ENCODE data around the gene FAM177B. TPM values are rescaled to one million over a fixed set of nuclear protein-coding genes. Genes with fewer than 3 reads are reported as not detected.
"Not testable (repeated sequence)": the region's sequence is repeated elsewhere in the genome, so short reads cannot be mapped to it uniquely, and the experiment has no call there.

The FAM177B gene
- total RNA-seq, 1 experiment from 2014 or later: not detected

DNA sequence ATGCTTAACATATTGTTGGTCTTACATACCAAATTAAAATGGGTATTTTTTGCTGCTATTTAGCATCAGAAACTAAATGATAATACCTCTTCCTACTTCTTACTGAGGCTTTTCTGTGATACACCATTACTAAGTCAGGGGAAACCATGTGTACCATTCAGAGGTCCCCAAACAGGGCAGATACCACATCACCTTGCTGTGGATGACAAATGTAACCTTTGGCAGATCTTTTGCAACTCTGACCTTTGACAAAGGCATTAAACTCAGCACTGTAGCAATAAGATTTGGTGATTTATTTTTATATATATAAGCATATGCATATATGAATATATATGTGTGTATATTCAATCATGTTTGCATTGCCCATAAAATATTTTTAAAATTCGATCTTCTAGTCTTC, 2.9 kb downstream of the FAM177B start:
- no TSS peak for BruUV-seq (replicated peaks)
- Mint-ChIP-seq H3K36me3 (ENCODE audit: insufficient read depth, unreplicated experiment) (no peaks in the 10 kb centered on the region), H3K4me1 (ENCODE audit: low read depth, unreplicated experiment) (no peaks in the 10 kb centered on the region), H3K9me3 (ENCODE audit: low read depth, unreplicated experiment) (no peaks in the 10 kb centered on the region), H3K4me3 (ENCODE audit: low read depth, unreplicated experiment) (no peak overlapping the region), H3K27ac (ENCODE audit: unreplicated experiment) (no peak overlapping the region), H3K27me3 (ENCODE audit: unreplicated experiment) (no peaks in the 10 kb centered on the region)
- DNase-seq: no peak
- CTCF ChIA-PET: interaction anchor here (0.5 to 1.0 kb wide), 3 partner anchors 341 to 1717 kb away, joined by 3 to 4 read pairs (median 3); no protein-coding TSS in a partner anchor
- TF ChIP-seq, protein P1, sequence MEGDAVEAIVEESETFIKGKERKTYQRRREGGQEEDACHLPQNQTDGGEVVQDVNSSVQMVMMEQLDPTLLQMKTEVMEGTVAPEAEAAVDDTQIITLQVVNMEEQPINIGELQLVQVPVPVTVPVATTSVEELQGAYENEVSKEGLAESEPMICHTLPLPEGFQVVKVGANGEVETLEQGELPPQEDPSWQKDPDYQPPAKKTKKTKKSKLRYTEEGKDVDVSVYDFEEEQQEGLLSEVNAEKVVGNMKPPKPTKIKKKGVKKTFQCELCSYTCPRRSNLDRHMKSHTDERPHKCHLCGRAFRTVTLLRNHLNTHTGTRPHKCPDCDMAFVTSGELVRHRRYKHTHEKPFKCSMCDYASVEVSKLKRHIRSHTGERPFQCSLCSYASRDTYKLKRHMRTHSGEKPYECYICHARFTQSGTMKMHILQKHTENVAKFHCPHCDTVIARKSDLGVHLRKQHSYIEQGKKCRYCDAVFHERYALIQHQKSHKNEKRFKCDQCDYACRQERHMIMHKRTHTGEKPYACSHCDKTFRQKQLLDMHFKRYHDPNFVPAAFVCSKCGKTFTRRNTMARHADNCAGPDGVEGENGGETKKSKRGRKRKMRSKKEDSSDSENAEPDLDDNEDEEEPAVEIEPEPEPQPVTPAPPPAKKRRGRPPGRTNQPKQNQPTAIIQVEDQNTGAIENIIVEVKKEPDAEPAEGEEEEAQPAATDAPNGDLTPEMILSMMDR (IDR thresholded peaks at IDR 0.05; ENCODE audit: unreplicated experiment): no peak
- intact Hi-C loops (cut with micrococcal nuclease; ENCODE audit: unreplicated experiment): loop anchor here (2.0 kb wide), 1 partner anchor 45 kb away; no protein-coding TSS in a partner anchor

DNA sequence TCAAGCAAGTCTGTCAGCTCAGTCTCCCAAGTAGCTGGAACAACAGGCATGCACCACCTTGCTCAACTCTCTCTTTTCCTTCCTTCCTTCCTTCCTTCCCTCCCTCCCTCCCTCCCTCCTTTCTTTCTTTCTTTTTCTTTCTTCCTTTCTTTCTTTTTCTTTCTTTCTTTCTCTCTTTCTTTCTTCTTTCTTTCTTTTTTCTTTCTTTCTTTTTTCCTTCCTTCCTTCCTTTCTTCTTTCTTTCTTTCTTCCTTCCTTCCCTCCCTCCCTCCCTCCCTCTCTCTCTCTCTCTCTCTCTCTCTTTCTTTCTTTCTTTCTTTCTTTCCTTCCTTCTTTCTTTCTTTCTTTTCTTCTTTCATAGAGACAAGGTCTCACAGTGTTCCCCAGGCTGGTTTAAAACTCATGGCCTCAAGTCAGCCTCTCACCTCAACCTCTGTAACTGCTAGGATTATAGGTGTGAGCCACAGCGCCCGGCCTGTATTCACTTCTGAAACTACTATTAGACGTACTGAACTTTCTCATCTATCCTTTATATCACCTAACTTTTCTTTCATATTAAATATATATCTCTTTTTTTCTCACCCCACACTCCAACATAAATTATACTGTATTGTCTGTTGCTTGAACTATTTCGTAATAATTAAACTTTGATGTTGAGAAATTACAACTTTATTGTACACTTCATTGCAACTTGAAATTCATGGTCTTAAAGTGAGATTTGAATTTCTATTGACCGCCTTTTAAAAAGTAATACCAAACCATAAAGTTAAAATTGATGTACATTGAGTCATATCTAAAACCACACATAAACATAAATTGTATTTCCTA, 4.8 kb downstream of the FAM177B start:
- H3K36me3 Mint-ChIP-seq (ENCODE audit: insufficient read depth, unreplicated experiment); intact Hi-C loops (cut with micrococcal nuclease; ENCODE audit: unreplicated experiment); H3K9me3 Mint-ChIP-seq (ENCODE audit: low read depth, unreplicated experiment); DNase-seq; H3K4me1 Mint-ChIP-seq (ENCODE audit: low read depth, unreplicated experiment); H3K27ac Mint-ChIP-seq (ENCODE audit: unreplicated experiment); H3K4me3 Mint-ChIP-seq (ENCODE audit: low read depth, unreplicated experiment); BruUV-seq (replicated peaks): not testable (repeated sequence)
- CTCF ChIA-PET: interaction anchor here (0.8 kb wide), 1 partner anchor 27 kb away, joined by 3 read pairs; no protein-coding TSS in a partner anchor
- peaks cover 10% of the 10 kb centered on the region for H3K27me3 Mint-ChIP-seq (ENCODE audit: unreplicated experiment)

DNA sequence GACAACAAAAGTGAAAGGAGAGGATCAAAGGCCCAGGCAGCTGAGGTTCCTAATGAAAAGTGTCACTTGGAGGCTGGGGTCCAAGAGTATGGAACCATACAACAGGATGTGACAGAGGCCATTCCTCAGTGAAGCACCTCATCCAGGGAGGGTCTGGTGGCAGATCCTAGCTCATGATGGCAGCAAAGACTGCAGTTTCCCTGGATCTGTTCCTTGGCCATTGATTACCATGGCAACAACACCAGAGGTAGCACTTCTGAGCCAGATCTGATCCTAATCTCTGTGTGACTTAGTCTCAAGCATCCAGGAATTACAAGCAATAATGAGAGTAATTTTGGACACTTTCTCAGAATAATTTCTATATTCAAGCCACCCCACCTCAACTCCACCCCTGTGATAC, 12.9 kb downstream of the FAM177B start:
- BruUV-seq (replicated peaks): no TSS peak
- H3K36me3 Mint-ChIP-seq (ENCODE audit: insufficient read depth, unreplicated experiment): no peaks in the 10 kb centered on the region
- no peaks in the 10 kb centered on the region for H3K4me1 Mint-ChIP-seq (ENCODE audit: low read depth, unreplicated experiment)
- no peak overlapping the region for H3K4me3 Mint-ChIP-seq (ENCODE audit: low read depth, unreplicated experiment)
- H3K27me3 Mint-ChIP-seq (ENCODE audit: unreplicated experiment): peaks cover 20% of the 10 kb centered on the region
- no peak overlapping the region for H3K27ac Mint-ChIP-seq (ENCODE audit: unreplicated experiment)
- CTCF ChIA-PET: interaction anchor here (1.0 kb wide), 1 partner anchor 340 kb away, joined by 3 read pairs; no protein-coding TSS in a partner anchor
- TF ChIP-seq, protein P1 (IDR thresholded peaks at IDR 0.05; ENCODE audit: unreplicated experiment): no peak
- intact Hi-C loops (cut with micrococcal nuclease; ENCODE audit: unreplicated experiment): no loop called here
- DNase-seq: no peak
- no peaks in the 10 kb centered on the region for H3K9me3 Mint-ChIP-seq (ENCODE audit: low read depth, unreplicated experiment)

DNA sequence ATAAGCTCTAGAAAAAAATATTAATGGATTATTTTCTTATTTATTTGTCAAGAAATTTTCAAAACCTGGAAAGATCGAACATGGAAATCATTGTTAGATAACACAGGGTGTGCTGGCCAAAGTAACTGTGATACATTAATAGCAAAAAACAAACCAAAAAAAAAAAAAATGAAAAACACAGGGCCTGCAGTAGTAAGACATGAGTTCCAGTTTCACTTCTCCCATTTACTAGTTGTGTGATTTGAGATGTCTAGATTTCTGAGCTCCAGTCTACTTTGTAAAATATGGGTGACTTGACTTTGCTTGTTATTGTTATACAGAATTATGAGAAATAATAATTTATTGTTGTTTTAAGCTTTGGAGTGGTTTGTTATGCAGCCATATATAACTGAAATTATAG, 13.6 kb downstream of the FAM177B start:
- no peaks in the 10 kb centered on the region for H3K36me3 Mint-ChIP-seq (ENCODE audit: insufficient read depth, unreplicated experiment)
- H3K27me3 Mint-ChIP-seq (ENCODE audit: unreplicated experiment): peaks cover 20% of the 10 kb centered on the region
- no peaks in the 10 kb centered on the region for H3K4me1 Mint-ChIP-seq (ENCODE audit: low read depth, unreplicated experiment)
- no peaks in the 10 kb centered on the region for H3K9me3 Mint-ChIP-seq (ENCODE audit: low read depth, unreplicated experiment)
- DNase-seq: no peak
- CTCF ChIA-PET: interaction anchor here (1.0 kb wide), 1 partner anchor 339 kb away, joined by 3 read pairs; no protein-coding TSS in a partner anchor
- no peak overlapping the region for H3K27ac Mint-ChIP-seq (ENCODE audit: unreplicated experiment)
- H3K4me3 Mint-ChIP-seq (ENCODE audit: low read depth, unreplicated experiment): no peak overlapping the region
- intact Hi-C loops (cut with micrococcal nuclease; ENCODE audit: unreplicated experiment): no loop called here
- no TSS peak for BruUV-seq (replicated peaks)
- TF ChIP-seq, protein P1 (IDR thresholded peaks at IDR 0.05; ENCODE audit: unreplicated experiment): no peak

DNA sequence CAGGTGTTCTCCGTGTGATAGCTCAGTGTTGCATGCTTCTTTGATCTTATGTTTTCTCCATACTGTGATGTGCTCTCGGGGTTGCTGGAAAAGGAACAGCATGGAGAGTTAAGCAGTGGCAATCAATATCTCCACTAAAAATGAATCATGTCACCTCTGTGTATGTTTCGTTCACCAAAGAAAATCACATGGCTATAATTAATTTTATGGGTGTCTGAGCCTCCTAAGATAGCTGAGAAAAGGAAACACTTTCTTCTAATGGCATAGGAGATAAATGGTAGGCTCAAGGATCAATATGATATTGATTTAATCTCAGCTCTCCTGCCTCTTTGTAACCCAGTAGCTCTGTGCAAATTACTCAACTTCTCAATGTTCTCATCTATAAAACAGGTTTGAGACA, 14.3 kb downstream of the FAM177B start:
- H3K4me1 Mint-ChIP-seq (ENCODE audit: low read depth, unreplicated experiment): no peaks in the 10 kb centered on the region
- H3K9me3 Mint-ChIP-seq (ENCODE audit: low read depth, unreplicated experiment): no peaks in the 10 kb centered on the region
- no peak overlapping the region for H3K27ac Mint-ChIP-seq (ENCODE audit: unreplicated experiment)
- CTCF ChIA-PET: no interaction called here
- TF ChIP-seq, protein P1 (IDR thresholded peaks at IDR 0.05; ENCODE audit: unreplicated experiment): no peak
- intact Hi-C loops (cut with micrococcal nuclease; ENCODE audit: unreplicated experiment): no loop called here
- DNase-seq: no peak
- BruUV-seq (replicated peaks): no TSS peak
- no peaks in the 10 kb centered on the region for H3K36me3 Mint-ChIP-seq (ENCODE audit: insufficient read depth, unreplicated experiment)
- no peak overlapping the region for H3K4me3 Mint-ChIP-seq (ENCODE audit: low read depth, unreplicated experiment)
- H3K27me3 Mint-ChIP-seq (ENCODE audit: unreplicated experiment): peaks cover 15% of the 10 kb centered on the region

Data from Calu3 (cell line).